SU-DHL-6 (cell line): ENCODE data around the gene C19orf73.

ENCODE experiments used
- H2AFZ ChIP-seq: fragments of 200-600 bp; sonication (generic); 2 replicates; pipeline ENCODE4 v1.6.1; 2014; ENCODE audit warnings: low read depth, mild to moderate bottlenecking, moderate library complexity, mixed read lengths, antibody characterized with exemption, low read length; ENCODE audit not compliant: severe bottlenecking
- H3F3A ChIP-seq: fragments of 200-600 bp; shearing (Covaris generic); 2 replicates; pipeline ENCODE4 v1.6.0; 2016; ENCODE audit warnings: antibody characterized with exemption, mild to moderate bottlenecking; ENCODE audit not compliant: insufficient read depth
- H3K27ac ChIP-seq: fragments of 200-600 bp; sonication (generic); 2 replicates; pipeline ENCODE4 v1.5.1; 2016; ENCODE audit warnings: low read depth, mild to moderate bottlenecking, low read length, moderate library complexity, mixed read lengths
- H3K27me3 ChIP-seq: fragments of 200-600 bp; sonication (generic), shearing (Covaris generic); 2 replicates; pipeline ENCODE4 v1.6.0; 2014; ENCODE audit warnings: mild to moderate bottlenecking, low read length
- H3K36me3 ChIP-seq: fragments of 200-600 bp; sonication (generic); 2 replicates; pipeline ENCODE4 v1.6.1; 2014; ENCODE audit warnings: mild to moderate bottlenecking, low read length, mixed read lengths
- H3K4me2 ChIP-seq: fragments of 300-600, 200-600 bp; shearing (Covaris generic), sonication (generic); 2 replicates; pipeline ENCODE4 v1.6.0; 2014; ENCODE audit warnings: low read length, low read depth, mild to moderate bottlenecking; ENCODE audit not compliant: poor library complexity, severe bottlenecking
- H3K4me3 ChIP-seq: fragments of 200-600 bp; sonication (generic); 2 replicates; pipeline ENCODE4 v1.5.1; 2014; ENCODE audit warnings: antibody characterized with exemption, low read length, mild to moderate bottlenecking, mixed read lengths; ENCODE audit not compliant: insufficient read depth, poor library complexity, severe bottlenecking
- H3K79me2 ChIP-seq: fragments of 200-600 bp; sonication (generic); 2 replicates; pipeline ENCODE4 v1.6.1; 2014; ENCODE audit warnings: mild to moderate bottlenecking, low read length, moderate library complexity; ENCODE audit not compliant: insufficient read depth
- H3K9ac ChIP-seq: fragments of 200-600 bp; sonication (generic); 2 replicates; pipeline ENCODE4 v1.7.0; 2014; ENCODE audit warnings: mild to moderate bottlenecking, low read length
- H3K9me2 ChIP-seq: fragments of 200-600 bp; sonication (generic); replicated peaks from 2 replicates; pipeline ENCODE4 v1.6.1; 2014; ENCODE audit warnings: low read length; ENCODE audit not compliant: insufficient read depth
- H3K9me3 ChIP-seq: fragments of 200-600 bp; sonication (generic); 2 replicates; pipeline ENCODE4 v1.6.1; 2014; ENCODE audit warnings: low read length, mixed read lengths; ENCODE audit not compliant: insufficient read depth
- H4K20me1 ChIP-seq: fragments of 200-600 bp; sonication (generic); 2 replicates; pipeline ENCODE4 v1.6.1; 2014; ENCODE audit warnings: low read depth, mild to moderate bottlenecking, antibody characterized with exemption, low read length, moderate library complexity, mixed read lengths
- EZH2phosphoT487 ChIP-seq: fragments of 200-600 bp; sonication (generic), shearing (Covaris generic); conservative IDR thresholded peaks from 2 replicates; pipeline ENCODE4 v1.6.1; 2018; ENCODE audit warnings: mild to moderate bottlenecking, antibody characterized with exemption, low read length, moderate library complexity, mixed read lengths
- TF ChIP-seq, protein P1 (sequence below): fragments of 200-600 bp; sonication (generic); IDR thresholded peaks from one replicate; pipeline ENCODE4 v1.5.1; 2017; ENCODE audit warnings: antibody characterized with exemption, mild to moderate bottlenecking, low read length, moderate library complexity; ENCODE audit not compliant: insufficient read depth, poor library complexity, severe bottlenecking

C19orf73 gene

DNA sequence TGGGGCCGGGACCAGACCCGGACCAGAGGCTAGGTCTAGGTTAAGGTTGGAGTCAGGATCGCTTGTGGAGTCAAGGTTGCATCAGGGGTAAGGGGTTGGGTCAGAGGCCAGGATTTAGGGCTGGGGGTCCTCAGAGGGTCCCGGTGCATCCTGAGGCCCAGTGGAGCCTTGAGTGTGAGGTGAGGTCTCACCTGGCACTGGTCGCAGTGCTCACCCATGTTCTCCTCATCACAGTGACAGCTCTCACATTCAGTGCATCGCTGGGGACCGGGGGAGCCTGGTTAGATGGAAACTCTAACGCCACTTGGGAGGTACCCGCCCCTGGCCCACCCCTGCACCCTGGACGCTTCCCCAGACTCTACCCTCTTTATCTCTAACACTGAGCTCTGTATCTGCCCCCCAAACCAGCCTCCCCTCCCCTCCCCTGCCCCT is 33.2 kb upstream of the C19orf73 start:
- H3K27me3 ChIP-seq: no peaks in the 10 kb centered on the region
- H3F3A ChIP-seq: 0 out of 2 replicates have a peak, but pooled peaks cover under 1% of the 10 kb centered on the region
- no peaks in the 10 kb centered on the region for H4K20me1 ChIP-seq
- H3K9me3 ChIP-seq: no peaks in the 10 kb centered on the region
- no peaks in the 10 kb centered on the region for H3K79me2 ChIP-seq
- no peaks in the 10 kb centered on the region for H3K36me3 ChIP-seq
- H3K4me3 ChIP-seq: no peak overlapping the region
- H3K9ac ChIP-seq: no peak overlapping the region
- no peak overlapping the region for H2AFZ ChIP-seq
- no peak for TF ChIP-seq EZH2phosphoT487
- TF ChIP-seq, protein P1, sequence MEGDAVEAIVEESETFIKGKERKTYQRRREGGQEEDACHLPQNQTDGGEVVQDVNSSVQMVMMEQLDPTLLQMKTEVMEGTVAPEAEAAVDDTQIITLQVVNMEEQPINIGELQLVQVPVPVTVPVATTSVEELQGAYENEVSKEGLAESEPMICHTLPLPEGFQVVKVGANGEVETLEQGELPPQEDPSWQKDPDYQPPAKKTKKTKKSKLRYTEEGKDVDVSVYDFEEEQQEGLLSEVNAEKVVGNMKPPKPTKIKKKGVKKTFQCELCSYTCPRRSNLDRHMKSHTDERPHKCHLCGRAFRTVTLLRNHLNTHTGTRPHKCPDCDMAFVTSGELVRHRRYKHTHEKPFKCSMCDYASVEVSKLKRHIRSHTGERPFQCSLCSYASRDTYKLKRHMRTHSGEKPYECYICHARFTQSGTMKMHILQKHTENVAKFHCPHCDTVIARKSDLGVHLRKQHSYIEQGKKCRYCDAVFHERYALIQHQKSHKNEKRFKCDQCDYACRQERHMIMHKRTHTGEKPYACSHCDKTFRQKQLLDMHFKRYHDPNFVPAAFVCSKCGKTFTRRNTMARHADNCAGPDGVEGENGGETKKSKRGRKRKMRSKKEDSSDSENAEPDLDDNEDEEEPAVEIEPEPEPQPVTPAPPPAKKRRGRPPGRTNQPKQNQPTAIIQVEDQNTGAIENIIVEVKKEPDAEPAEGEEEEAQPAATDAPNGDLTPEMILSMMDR: no peak
- H3K9me2 ChIP-seq: no peaks in the 10 kb centered on the region
- no peak overlapping the region for H3K4me2 ChIP-seq
- no peak overlapping the region for H3K27ac ChIP-seq

DNA sequence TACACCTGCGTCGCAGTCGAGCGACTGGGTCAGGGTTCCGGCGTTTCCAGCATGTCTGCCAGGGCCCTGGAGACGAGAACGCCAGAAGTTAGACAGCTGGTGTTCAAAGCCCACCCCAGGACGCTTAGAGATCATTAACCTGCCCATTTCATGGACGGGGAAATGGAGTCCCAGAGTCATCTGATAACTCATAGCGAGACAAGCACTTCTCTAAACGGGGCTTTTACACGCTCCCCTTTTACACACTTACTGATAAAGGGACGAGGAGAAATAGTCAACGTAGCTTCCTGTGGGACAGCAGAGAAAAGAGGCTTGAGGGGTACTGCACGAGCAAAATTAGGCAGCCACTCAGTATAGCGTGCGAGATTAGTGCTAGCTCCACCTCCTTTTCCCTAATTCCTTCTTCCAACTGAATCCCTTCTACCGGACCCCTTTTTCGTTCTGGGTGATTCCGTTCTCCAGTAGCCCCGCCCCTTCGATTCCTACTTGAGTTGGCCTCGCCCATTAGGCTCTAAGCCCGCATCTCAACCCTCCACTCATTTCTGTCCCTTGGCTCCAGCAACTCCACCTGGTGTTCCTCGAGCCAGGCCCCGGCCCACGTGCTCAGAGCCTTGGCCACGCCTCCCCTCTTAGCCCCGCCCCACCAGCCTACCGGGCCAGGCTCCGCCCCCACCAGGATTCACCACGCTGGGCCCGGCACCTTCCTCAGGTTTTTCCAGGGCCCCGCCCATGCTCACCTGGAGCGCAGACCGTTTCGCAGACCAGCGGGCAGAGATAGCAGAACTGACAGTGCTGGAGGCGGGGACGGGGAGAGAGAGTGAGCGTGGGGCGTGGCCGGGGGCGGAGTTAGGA is 32.5 kb upstream of the C19orf73 start:
- no peaks in the 10 kb centered on the region for H3K9me2 ChIP-seq
- no peak overlapping the region for H3K4me2 ChIP-seq
- no peak overlapping the region for H3K4me3 ChIP-seq
- no peak overlapping the region for H2AFZ ChIP-seq
- H3F3A ChIP-seq: 0 out of 2 replicates have a peak, but pooled peaks cover 5% of the 10 kb centered on the region
- H3K9me3 ChIP-seq: no peaks in the 10 kb centered on the region
- H3K27ac ChIP-seq: no peak overlapping the region
- H3K36me3 ChIP-seq: no peaks in the 10 kb centered on the region
- no peaks in the 10 kb centered on the region for H3K79me2 ChIP-seq
- TF ChIP-seq EZH2phosphoT487: no peak
- TF ChIP-seq, protein P1: no peak
- H3K9ac ChIP-seq: no peak overlapping the region
- H3K27me3 ChIP-seq: no peaks in the 10 kb centered on the region
- no peaks in the 10 kb centered on the region for H4K20me1 ChIP-seq

DNA sequence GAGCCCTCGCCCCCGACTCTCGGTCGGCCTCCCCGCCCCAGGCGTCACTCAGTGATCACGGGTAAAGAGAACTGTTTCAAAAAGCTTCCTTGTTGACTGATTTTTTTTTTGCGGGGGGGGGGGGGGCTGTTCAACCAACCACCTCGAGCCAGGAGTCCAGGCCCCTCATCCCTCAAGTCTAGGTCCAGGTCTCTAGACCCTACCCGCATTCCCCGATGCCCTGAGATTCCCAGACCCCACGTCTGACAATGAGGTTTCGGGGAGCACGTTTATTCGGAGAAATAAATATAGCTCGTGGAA is 32.0 kb upstream of the C19orf73 start:
- no peak for TF ChIP-seq EZH2phosphoT487
- TF ChIP-seq, protein P1: no peak
- Histone ChIP-seq H3K27ac (no peak overlapping the region), H3K27me3 (no peaks in the 10 kb centered on the region), H3K9me2 (no peaks in the 10 kb centered on the region), H3K79me2 (no peaks in the 10 kb centered on the region), H2AFZ (peak overlapping the region; percentile 71), H3K4me3 (peak overlapping the region; percentile 45), H4K20me1 (no peaks in the 10 kb centered on the region), H3K4me2 (peak overlapping the region; percentile 48), H3F3A (0 out of 2 replicates have a peak, but pooled peaks cover 5% of the 10 kb centered on the region), H3K36me3 (no peaks in the 10 kb centered on the region), H3K9me3 (no peaks in the 10 kb centered on the region), H3K9ac (peak overlapping the region; percentile 44)
